GM21717 (cell line): ENCODE data around the gene PRDM16.

ENCODE experiments used
- ATAC-seq: cut with Tn5 transposase; IDR thresholded peaks from one replicate; pipeline ENCODE4 v1.9.1; 2021; ENCODE audit warnings: mild to moderate bottlenecking, moderate library complexity; ENCODE audit not compliant: unreplicated experiment

The PRDM16 gene

GRCh38 chr1:3453891-3454810, 385.1 kb downstream of the PRDM16 start, which contains the start of gene ARHGEF16:
TSS of gene ARHGEF16 (plus strand) at chr1:3454665. CDS start at chr1:3463085, 8,420 bp downstream.
- ATAC-seq = no peak

GRCh38 chr1:3454811-3455618, 386.0 kb downstream of the PRDM16 start:
- no peak for ATAC-seq

GRCh38 chr1:3455670-3456448, 386.9 kb downstream of the PRDM16 start:
- no peak for ATAC-seq

DNA sequence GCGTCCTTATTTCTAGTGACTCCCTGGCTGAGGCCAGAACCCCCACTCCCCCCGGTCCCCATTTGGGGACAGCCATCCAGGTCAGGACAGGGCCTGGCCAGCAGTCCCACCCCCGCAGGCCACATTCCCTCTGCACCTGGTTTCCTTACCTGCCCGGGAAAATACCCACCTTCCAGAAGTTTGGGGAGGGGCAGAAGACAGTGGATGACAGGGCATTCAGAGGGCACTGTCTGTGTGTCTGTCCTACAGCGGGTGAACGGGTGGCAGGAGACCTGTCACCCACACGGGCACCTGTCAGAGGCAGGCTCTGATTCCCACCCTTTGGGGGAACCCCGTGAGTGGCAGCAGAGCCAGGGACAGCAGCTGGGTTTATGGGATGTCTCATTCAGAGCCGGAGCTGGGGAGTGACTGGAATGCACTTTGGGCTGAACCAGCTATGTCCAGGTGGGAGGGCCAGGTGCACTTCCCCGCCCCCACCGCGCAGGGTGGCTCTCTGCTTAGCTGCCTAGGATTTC, 387.5 kb downstream of the PRDM16 start:
- no peak for ATAC-seq

DNA sequence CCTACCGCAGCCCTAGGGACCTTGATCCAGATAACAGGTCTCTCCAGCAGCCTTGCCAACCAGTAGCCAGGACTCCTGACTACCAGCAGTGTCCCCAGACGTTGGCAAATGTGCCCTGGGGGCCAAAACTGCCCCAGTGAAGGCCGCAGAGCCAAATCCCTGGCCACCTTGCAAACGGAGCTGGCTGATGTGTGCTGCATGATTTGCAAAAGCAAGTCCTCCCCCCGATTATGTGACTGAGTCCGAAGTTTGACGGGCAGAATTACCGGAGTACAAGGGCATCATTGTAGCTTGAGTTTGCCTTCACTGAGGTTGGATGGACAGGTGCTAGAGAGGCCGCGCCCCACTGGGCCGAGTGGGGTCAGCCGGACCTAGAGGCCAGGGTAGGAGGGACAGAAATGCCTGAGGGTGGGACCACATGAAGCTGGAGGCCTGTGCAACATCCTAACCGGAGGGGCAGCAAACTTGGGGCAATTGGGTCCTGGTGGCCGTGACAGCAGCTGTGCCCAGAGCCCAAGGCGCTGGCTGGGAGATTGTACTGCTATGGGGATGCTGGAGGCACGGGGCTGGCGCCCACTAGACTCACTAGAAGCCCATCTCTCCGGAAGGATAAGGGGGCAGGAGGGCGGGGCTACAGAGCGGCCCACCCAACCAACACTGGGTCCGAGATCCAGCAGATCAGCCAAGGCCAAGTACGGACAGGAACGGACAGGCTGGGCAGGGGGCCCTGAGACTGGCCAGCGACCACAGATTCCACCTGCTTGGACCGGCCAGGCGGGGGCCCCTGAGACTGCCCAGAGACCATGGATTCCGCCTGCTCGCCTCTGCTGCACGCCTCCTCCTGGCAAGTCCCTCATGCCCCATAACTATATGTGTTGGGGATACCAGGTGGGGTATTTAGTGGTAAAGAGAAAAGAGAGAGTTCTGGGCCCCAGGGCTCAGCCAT, 388.2 kb downstream of the PRDM16 start:
- no peak for ATAC-seq

DNA sequence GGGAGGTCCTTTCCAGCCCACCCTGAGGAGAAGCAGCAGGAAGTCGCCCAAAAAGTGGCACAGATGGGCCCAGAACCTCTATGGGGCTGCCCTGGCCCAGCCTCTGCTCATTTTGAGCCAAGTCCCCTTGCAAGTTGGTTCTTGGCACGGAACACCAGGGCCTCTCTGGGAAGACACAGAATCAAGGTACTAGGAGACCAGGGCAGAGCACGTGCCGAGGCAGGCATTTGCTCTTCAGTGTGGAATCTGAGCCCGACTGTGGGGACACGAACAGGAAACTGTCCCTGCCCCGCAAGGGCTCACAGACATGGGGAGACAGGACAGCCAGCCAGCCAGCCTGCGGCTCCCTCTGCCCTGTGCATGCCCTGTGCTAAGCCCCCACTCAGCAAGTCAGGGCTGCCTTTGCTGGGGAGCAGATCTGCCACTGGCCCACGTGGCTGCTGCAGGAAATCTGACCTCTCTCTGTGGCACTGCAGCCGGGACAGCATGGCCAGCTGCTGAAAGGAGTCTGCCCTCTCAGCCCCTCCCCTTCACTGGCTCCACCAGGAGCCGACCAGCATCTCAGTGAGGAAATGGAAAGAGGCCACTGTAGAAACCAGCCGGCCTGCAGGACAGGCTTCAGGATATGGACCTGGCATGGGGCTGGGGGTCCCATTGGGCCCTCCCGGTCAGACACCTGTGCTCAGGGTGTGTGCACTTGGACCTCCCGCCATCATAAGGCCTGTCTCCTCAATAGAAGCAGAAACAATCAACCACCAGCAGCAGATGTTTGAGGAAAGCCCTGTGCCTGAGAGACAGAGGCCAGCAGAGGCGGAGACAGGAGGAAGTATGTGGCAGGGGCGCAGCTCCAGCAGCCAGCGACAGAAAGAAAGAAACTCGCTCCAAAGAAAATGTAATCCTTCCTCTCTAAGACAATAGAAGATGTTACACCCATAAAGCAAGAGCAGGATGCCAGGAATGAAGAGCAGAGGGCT, 389.2 kb downstream of the PRDM16 start:
- ATAC-seq = no peak

DNA sequence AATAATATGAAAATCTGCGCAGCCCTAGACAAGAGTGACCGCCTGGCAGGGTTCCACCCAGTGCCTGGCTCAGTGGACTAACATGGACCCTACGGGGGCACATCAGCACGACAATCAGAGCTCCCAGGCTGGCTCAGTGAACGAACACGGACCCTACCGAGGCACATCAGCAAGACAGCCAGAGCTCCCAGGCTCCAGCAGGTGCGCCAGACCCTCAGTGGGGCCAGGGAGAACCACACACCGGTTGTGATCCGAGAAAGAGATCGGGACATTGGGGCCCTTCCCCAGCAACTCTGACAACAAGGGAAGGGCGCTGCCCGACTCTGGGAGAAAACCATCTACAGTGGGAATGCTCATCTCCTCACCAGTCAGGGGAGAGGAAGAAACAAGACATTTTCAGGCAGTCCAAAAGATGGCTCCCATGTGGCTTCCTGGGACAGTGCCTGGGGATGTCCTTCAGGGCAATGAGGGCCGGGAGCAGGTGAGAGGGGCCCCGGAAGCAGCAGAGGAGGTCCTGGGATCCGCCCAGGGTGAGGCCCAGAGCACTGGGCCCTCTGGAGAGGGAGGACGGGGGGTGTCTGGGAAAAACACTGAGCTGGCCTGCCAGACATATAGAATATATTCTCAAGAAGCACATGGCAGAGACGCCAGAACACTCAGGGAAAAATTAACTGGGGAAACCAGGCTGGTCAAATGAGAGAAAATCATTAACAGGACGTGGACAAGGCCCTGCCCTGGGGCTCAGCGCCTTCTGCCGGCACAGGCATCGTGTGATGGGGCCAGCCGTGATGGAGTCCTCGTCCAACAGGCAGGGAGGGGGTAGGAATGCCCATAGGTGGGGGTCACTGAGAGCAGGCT, 390.3 kb downstream of the PRDM16 start:
- no peak for ATAC-seq

GRCh38 chr1:3459940-3460671, 391.1 kb downstream of the PRDM16 start:
- no peak for ATAC-seq

DNA sequence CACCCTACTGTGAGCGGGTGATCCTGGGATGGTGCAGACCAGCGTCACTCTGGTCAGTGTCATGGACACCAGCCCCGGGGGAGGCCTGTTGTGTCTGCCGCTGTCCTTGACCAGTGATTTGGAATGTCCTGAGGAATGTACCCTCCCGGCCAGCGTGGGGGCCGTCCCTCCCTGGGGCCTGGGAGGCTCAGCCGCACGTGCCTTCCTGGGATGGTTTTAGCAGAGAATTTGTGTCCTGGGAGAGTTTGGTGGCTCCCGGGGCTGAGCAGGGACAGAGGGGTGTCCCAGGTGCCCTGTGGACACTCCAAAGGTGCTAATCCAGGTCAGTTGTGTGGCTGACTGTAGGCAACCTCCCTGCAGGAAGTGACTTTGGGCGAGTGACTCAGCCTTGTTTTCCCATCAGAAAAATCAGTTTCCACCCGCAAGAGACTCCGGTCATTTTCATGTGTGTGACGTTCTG, 391.7 kb downstream of the PRDM16 start:
- no peak for ATAC-seq

- no peak for ATAC-seq
These were observed 392.4 kb downstream of the PRDM16 start for GRCh38 chr1:3461238-3461933.

GRCh38 chr1:3461934-3462275, 392.9 kb downstream of the PRDM16 start:
- ATAC-seq = no peak

GRCh38 chr1:3462356-3463012, 393.5 kb downstream of the PRDM16 start:
- ATAC-seq = no peak

- no peak for ATAC-seq
These were observed 394.0 kb downstream of the PRDM16 start for GRCh38 chr1:3463013-3463385.

GRCh38 chr1:3463408-3463863, 394.4 kb downstream of the PRDM16 start:
- ATAC-seq = no peak

- ATAC-seq = no peak
These were observed 395.1 kb downstream of the PRDM16 start for GRCh38 chr1:3463891-3464648.
